GM12878 (cell line): ENCODE measurements around the gene ITGA5. TPM values are rescaled to one million over a fixed set of nuclear protein-coding genes. Genes with fewer than 3 reads are reported as not detected.

Experiments used
- ATAC-seq: fragments of 200-7000 bp; cut with Tn5 transposase; 3 replicates; pipeline ENCODE4 v1.9.1; 2020; ENCODE audit warnings: mild to moderate bottlenecking, moderate library complexity
- BruUV-seq: library from RNA; stranded (reverse); fragments of 400-500 nt; replicated peaks from 2 replicates; lab custom pipeline; 2021; lab: Mats Ljungman, UMichigan
- CTCF ChIA-PET: fragments of 300-600 bp; sonication (Branson Sonifier 250); formaldehyde crosslinking; extraction: SDS; loops from one replicate; lab custom pipeline; 2021; ENCODE audit warnings: inconsistent platforms; lab: Yijun Ruan, JAX
- POLR2A ChIA-PET: fragments of 350-600 bp; formaldehyde crosslinking; extraction: SDS; loops from one replicate; lab custom pipeline; 2021; ENCODE audit warnings: inconsistent platforms; lab: Charles Lee
- RAD21 ChIA-PET: fragments of 300-600 bp; sonication (Branson Sonifier 250); formaldehyde crosslinking; loops from one replicate; lab custom pipeline; 2023; ENCODE audit warnings: antibody characterized with exemption; ENCODE audit not compliant: unreplicated experiment; lab: Charles Lee
- SMC1A ChIA-PET: fragments of 300-600 bp; sonication (Branson Sonifier 250); formaldehyde crosslinking; loops from one replicate; lab custom pipeline; 2023; ENCODE audit not compliant: unreplicated experiment, uncharacterized antibody; lab: Charles Lee
- DNase-seq: peaks from one replicate; pipeline ENCODE4 v3.0.0-alpha.2; 2011; ENCODE audit warnings: low read depth, low spot score
- FAIRE-seq: peaks from 3 replicates; lab custom pipeline; 2011; peaks lifted over from hg19 to GRCh38; lab: Jason Lieb, UNC
- H2AFZ ChIP-seq: 2 replicates; pipeline ENCODE4 v1.6.0; 2011; ENCODE audit warnings: low read depth, low read length, control low read depth; ENCODE audit not compliant: control insufficient read depth
- H3K27ac ChIP-seq: 2 replicates; pipeline ENCODE4 v1.5.1; 2011; ENCODE audit warnings: control low read depth; ENCODE audit not compliant: control insufficient read depth, insufficient read depth
- H3K27me3 ChIP-seq, 2 experiments: replicated peaks in 1 of 2; 2 replicates each; pipeline versions ENCODE4 v1.6.0 to v1.6.1; 2011; ENCODE audit warnings: low read length in 1 of 2; ENCODE audit not compliant: control insufficient read depth in 2 of 2, insufficient read depth in 2 of 2
- H3K36me3 ChIP-seq, 2 experiments: 2 replicates each; pipeline ENCODE4 v1.5.1; 2011; ENCODE audit warnings: low read length in 1 of 2; ENCODE audit not compliant: control insufficient read depth in 2 of 2, insufficient read depth in 2 of 2
- H3K4me1 ChIP-seq: 2 replicates; pipeline ENCODE4 v1.6.1; 2011; ENCODE audit warnings: mild to moderate bottlenecking, low read length, moderate library complexity, mixed read lengths; ENCODE audit not compliant: control insufficient read depth, insufficient read depth
- H3K4me2 ChIP-seq: 2 replicates; pipeline ENCODE4 v1.6.0; 2011; ENCODE audit warnings: control low read depth; ENCODE audit not compliant: control insufficient read depth, insufficient read depth
- H3K4me3 ChIP-seq: fragments of 200-600 bp; sonication (generic); 2 replicates; pipeline ENCODE4 v1.5.1; 2016
- H3K79me2 ChIP-seq: 2 replicates; pipeline ENCODE4 v1.6.0; 2011; ENCODE audit warnings: low read length; ENCODE audit not compliant: control insufficient read depth, insufficient read depth
- H3K9ac ChIP-seq: 2 replicates; pipeline ENCODE4 v1.8.0; 2011; ENCODE audit warnings: low read length, control low read depth, mixed read lengths; ENCODE audit not compliant: control insufficient read depth, insufficient read depth
- H3K9me3 ChIP-seq: replicated peaks from 3 replicates; pipeline ENCODE4 v1.5.1; 2011; ENCODE audit warnings: mild to moderate bottlenecking, low read length; ENCODE audit not compliant: control insufficient read depth, insufficient read depth
- H4K20me1 ChIP-seq: 2 replicates; pipeline ENCODE4 v1.6.0; 2011; ENCODE audit not compliant: control insufficient read depth, insufficient read depth
- MEF2B ChIP-seq: fragments of 450-650 bp; IDR thresholded peaks from 2 replicates; pipeline ENCODE4 v1.6.1; 2018; ENCODE audit warnings: mild to moderate bottlenecking, moderate library complexity; ENCODE audit not compliant: partially characterized antibody, poor library complexity, severe bottlenecking
- RELA ChIP-seq: fragments of 450-650 bp; IDR thresholded peaks from 2 replicates; pipeline ENCODE4 v1.8.0; 2014; ENCODE audit warnings: borderline replicate concordance; ENCODE audit not compliant: partially characterized antibody
- SMAD1 ChIP-seq: fragments of 450-650 bp; IDR thresholded peaks from 2 replicates; pipeline ENCODE4 v1.6.1; 2018; ENCODE audit warnings: mild to moderate bottlenecking, low read depth; ENCODE audit not compliant: partially characterized antibody
- YBX1 ChIP-seq: fragments of 450-650 bp; IDR thresholded peaks from 2 replicates; pipeline ENCODE4 v1.6.1; 2016; ENCODE audit warnings: antibody characterized with exemption
- ZNF207 ChIP-seq: fragments of 450-650 bp; IDR thresholded peaks from 2 replicates; pipeline ENCODE4 v1.6.1; 2014; ENCODE audit warnings: antibody characterized with exemption, mild to moderate bottlenecking, borderline replicate concordance
- WGBS: methylation state at CpG from one replicate; pipeline ENCODE4 v1.1.6; 2016; ENCODE audit warnings: low lambda C conversion rate; ENCODE audit not compliant: insufficient replicate concordance, insufficient coverage; ENCODE audit errors: missing lambda C conversion rate; 5-methylcytosine and 5-hydroxymethylcytosine counted together
- in situ Hi-C: fragments of 300-500 bp; cut with MboI; formaldehyde crosslinking; loops from 9 replicates; pipeline ENCODE4 v1.14.3; 2018; ENCODE audit warnings: mixed read lengths
- intact Hi-C: fragments of 100-400 bp; cut with micrococcal nuclease; formaldehyde crosslinking; loops from one replicate; pipeline ENCODE4 v1.14.2; 2022; ENCODE audit not compliant: unreplicated experiment
- polyA plus RNA-seq, 11 experiments: library from polyadenylated mRNA; depleted of rRNA in 4 of 11; unstranded in 6 of 11; stranded (reverse) in 5 of 11; fragments of >200 nt; fragmentation: Nextera tagmentation in 4 of 11; fragmentation: Illumina TruSeq in 1 of 11; extraction: Ambion mirVana in 4 of 11; extraction: Trizol in 1 of 11; gene quantifications; 1 replicate in 1 of 11; 2 replicates in 10 of 11; pipeline versions ENCODE4 v1.2.1 to v1.2.3, GENCODE V29; 2011 to 2016; ENCODE audit warnings: inconsistent platforms in 2 of 11, missing spikeins in 2 of 11, low read depth in 1 of 11
- total RNA-seq, 4 experiments: library from RNA; depleted of rRNA in 3 of 4; stranded (reverse); fragments of >200 nt in 3 of 4; fragmentation: Illumina TruSeq in 1 of 4; extraction: Trizol in 1 of 4; gene quantifications; 2 replicates each; pipeline versions ENCODE4 v1.2.1 to v1.2.3, GENCODE V29; 2013 to 2021
- TF ChIP-seq, protein P1 (sequence below): fragments of 150-350 bp; IDR thresholded peaks from 2 replicates; pipeline ENCODE4 v1.6.1; 2016; ENCODE audit warnings: low read depth, low read length

ITGA5 gene
- total and polyA plus RNA-seq, 10 of the 15 experiments (the other 5 are each of a cell fraction or from before 2014, with no cell fraction given) = 0.15 to 22.5 (median 0.61) TPM

DNA sequence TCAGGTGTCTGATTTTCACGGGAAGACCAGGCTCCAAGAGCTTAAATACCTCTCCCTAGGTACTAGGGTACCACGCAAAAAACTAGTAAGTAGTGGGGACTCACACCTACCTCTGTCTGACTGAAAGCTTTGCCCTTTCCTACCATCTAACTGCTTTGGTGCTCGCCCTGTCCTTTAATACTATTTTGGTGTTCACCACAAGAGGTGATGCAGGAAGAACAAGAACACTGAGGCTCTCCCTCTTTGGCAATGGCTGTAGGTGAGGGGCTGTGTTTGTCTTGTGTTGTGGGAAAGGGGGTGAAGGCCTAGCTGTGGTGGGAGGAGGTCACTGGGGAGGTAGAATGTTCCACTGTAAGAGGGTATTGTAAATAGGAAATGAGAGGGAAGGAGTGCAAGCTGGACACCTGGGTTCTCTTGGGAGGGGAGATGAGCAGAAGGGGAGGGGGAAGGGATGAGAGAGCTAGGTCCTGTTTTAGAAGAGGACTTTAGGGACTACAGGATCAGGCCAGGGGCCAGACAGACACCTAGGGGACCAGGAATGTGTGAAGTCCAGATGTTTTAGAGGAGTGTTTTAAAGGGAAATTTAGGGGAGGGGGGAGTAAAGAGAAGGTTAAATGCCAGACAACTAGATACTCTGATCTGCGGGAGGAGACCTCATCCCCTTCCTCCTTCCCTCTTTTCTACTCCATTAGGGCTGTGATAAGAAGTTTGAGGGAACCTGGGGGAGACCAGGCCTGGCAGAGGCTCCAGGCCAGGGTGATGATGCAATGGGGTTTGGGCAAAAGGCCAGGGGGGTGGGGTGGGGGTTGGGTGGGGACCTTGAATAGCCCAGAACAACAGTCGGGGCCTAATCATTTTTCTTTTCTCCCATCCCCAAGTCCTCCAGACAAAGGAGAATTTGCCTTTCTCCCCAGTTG lies 2.1 kb downstream of the ITGA5 start:
- H3K27me3 ChIP-seq = peaks cover 2 to 16% of the 10 kb centered on the region in 2 experiments
- intact Hi-C loops (no loop called here), in situ Hi-C loops (no loop called here)
- no peaks in the 10 kb centered on the region for H4K20me1 ChIP-seq
- no TSS peak for BruUV-seq
- ChIA-PET POLR2A (interaction anchor here (0.6 to 8.4 kb wide), 4 partner anchors 11 to 81 kb away, joined by 3 to 41 read pairs (median 7); partner anchors contain the start of gene NCKAP1L), SMC1A (interaction anchor here (0.6 to 7.5 kb wide), 7 partner anchors 11 to 44 kb away, joined by 3 to 69 read pairs (median 12); no protein-coding TSS in a partner anchor), CTCF (interaction anchor here (1.1 to 13.8 kb wide), 5 partner anchors 12 to 37 kb away, joined by 3 to 251 read pairs (median 8); no protein-coding TSS in a partner anchor), RAD21 (interaction anchor here (1.0 to 2.1 kb wide), 5 partner anchors 12 to 22 kb away, joined by 4 to 9 read pairs (median 7); no protein-coding TSS in a partner anchor)
- no peak for ATAC-seq
- H3K27ac ChIP-seq = no peak overlapping the region
- TF ChIP-seq ZNF207 = no peak
- TF ChIP-seq SMAD1 = peak; percentile 22
- TF ChIP-seq, protein P1, sequence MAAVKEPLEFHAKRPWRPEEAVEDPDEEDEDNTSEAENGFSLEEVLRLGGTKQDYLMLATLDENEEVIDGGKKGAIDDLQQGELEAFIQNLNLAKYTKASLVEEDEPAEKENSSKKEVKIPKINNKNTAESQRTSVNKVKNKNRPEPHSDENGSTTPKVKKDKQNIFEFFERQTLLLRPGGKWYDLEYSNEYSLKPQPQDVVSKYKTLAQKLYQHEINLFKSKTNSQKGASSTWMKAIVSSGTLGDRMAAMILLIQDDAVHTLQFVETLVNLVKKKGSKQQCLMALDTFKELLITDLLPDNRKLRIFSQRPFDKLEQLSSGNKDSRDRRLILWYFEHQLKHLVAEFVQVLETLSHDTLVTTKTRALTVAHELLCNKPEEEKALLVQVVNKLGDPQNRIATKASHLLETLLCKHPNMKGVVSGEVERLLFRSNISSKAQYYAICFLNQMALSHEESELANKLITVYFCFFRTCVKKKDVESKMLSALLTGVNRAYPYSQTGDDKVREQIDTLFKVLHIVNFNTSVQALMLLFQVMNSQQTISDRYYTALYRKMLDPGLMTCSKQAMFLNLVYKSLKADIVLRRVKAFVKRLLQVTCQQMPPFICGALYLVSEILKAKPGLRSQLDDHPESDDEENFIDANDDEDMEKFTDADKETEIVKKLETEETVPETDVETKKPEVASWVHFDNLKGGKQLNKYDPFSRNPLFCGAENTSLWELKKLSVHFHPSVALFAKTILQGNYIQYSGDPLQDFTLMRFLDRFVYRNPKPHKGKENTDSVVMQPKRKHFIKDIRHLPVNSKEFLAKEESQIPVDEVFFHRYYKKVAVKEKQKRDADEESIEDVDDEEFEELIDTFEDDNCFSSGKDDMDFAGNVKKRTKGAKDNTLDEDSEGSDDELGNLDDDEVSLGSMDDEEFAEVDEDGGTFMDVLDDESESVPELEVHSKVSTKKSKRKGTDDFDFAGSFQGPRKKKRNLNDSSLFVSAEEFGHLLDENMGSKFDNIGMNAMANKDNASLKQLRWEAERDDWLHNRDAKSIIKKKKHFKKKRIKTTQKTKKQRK = no peak
- no peak for TF ChIP-seq YBX1
- no peak for TF ChIP-seq RELA
- no peak for TF ChIP-seq MEF2B
- H2AFZ ChIP-seq = no peak overlapping the region
- H3K9me3 ChIP-seq = no peaks in the 10 kb centered on the region
- H3K4me3 ChIP-seq = no peak overlapping the region
- H3K79me2 ChIP-seq = no peaks in the 10 kb centered on the region
- no peaks in the 10 kb centered on the region for H3K36me3 ChIP-seq
- H3K9ac ChIP-seq = no peak overlapping the region
- H3K4me1 ChIP-seq = peaks cover 16% of the 10 kb centered on the region
- no peak for DNase-seq
- FAIRE-seq = no peak
- no peak overlapping the region for H3K4me2 ChIP-seq
- 29% methylated on average over 5 of the region's 5 CpGs for WGBS
